IPS DF 19.7 (cell line): ENCODE data around the gene GALNS.

ENCODE experiments used
- DNase-seq: peaks from one replicate; pipeline ENCODE4 v3.0.0-alpha.2; 2013; ENCODE audit warnings: low read depth, low spot score

Gene GALNS

DNA sequence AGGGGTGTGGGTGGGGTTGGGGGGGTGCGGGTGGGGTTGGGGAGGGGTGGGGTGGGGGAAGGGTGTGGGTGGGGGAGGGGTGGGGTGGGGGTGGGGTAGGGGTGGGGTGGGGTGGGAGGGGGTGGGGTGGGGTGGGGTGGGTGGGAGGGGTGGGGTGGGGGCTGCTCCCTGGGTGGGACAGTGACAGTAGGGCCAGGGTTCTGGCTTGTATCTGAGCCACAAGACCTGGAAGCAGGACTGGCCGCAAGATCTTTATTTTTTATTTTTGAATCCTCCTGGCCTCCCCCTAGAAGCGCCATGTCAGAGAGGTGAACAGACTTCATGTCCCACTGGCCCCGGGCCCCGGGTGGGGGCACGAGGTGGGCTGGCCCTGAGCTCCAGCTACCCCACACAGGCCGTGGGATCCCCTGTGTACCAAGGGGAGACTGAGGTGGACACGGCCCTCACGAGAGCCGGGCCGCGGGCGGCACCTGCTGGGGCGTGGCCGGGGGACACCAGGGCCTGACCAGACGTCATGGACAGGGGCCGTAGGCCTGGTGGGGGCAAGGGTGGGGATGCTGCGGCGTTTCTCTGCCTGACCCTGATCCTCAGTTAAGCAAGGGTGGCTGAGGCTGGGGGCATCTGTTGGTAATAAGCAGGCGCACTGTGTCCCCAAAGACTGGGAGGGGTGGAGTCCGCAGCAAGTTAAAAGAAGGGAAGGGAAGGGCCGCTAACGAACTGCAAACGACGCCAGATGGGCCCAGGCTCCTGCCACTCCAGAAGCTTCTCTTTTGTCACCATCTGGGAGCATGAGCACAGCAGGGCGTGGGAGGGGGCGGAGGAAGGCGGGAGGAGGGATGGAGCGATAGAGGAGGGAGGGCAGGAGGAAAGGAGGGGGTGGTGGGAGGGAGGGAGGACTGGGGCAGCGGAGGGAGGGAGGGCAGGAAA lies 32.0 kb upstream of the GALNS start:
- DNase-seq: no peak

DNA sequence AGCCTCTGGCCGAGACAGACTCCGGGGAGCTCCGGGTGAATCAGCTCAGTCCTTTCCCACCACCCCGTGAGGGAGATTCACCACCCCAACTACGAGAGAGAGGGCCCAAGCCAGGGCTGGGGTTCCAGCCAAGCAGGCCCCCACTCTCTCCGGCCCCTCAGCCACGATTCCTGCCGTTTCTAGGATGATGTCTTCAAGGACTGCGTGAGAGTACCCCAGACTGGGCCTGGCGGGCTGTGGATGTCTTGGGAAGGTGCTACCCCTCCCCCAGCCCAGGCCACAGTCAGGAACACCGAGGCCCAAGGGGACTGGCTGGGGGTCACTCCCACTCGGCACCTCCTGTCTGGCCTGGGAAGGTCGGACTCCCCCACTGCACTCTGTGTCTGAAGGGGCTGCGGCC lies 31.3 kb upstream of the GALNS start:
- DNase-seq: no peak

DNA sequence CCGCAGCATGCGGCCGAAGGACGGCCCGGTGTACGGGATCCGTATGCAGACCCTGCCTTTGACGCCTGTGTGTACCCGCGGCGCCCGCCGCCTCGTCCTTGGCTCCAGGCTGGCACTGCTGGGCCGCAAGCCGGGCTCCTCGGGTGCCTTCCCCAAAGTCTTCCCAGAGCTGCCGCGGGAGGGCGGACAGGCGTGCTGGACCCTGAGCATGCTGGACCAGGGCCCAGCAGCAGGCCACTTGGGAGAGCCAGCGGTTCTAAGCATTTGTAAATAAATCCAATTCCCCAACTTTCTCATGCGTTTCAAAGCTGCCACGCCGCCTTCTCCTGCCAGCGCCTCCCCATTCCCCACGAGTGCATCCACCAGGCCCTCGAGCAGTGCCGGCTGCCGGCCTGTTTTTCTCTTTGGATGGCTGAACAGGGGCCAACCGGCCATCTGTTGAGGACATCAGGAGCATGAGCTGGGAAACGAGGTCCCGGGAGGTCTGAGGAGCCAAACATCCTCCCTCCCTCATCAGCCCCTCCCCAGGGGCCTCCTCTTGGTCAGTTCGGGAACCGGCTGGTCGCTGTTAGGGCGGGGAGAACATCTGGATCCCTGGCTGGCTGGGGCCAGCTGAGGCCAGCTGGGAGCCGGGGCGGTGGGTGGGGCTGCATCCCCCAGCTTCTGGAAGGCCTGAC lies 30.2 kb upstream of the GALNS start:
- DNase-seq: no peak

DNA sequence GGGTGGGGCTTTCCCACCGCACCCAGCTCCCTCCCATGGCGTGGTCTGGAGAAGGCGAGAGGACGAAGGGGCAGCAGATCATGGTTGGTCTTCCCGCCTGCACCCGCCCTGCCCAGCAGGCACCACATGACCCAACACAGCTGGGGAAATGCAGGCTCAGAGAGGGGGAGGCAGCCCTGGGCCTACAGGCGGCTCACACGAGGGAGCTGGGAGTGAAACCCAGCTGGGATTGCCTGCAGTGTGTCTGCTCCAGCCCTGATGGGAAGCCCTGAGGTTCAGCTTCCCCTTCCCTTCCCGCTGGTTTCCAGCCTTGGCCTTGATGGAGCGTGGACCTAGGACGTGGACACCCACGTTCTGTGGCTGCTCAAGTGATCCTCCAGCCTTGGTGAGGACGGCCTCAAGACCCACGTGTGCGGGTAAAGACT lies 29.7 kb upstream of the GALNS start:
- no peak for DNase-seq

DNA sequence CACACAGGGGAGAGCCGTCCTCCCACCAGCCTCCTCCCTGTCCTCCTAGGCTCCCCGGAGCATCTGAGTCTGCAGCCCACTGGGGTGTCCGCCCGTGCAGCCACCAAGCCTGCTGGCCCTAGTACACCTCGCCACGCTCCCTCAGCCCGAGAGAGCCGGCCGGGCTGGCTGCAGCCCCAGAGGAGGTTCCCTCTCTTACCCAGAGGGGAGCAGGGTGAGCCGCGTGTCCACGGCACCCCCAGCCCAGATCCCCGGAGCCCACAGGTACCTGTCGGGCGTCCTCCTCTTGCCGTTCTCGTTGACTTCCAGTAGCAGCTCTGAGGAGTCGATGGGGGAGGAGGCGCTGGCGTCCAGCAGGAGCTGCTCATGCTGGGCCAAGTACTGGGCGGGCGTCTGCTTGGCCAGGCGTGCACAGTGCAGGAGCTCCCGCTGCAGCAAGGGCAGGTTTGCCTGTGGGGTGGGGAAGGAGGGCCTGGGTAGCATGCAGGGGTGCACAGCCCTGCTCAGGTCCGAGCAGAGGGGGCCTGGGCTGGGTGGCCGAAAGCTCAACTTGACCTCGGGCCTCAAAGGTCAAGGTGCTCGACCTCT lies 29.0 kb upstream of the GALNS start:
- no peak for DNase-seq

DNA sequence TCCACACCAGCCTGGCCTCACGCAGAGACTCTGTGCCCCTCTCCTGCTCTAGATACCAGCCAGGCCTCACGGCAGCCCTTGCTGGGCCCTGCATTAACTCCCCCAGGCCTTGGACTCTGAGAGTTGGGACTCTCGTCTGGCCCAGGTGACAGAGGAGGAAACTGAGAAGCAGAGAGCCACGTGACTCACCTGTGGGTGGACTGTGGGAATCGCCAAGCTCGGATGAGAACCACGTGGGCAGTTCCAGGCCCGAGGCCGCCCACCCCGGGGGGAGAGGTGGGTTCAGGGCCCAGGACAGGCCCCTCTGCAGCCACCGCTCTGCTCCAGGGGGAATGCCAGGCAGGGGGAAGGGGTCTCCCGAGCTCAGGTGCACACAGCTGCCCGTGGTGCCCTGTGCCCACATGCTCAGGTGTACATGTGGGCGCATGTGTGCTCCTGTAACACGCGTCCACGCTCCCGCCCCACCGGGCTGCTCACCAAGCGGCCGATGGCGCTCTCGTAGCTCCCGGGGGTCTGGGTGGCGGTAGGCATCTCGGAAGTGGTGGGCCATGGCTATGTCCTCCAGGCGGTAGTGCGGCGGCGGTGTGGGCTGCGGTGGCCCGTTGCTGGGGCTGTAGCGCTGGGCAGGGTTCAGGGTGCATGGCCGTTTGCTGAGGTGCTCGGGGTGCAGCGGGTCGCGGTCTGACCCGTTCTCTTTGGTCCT lies 28.0 kb upstream of the GALNS start:
- DNase-seq: no peak

DNA sequence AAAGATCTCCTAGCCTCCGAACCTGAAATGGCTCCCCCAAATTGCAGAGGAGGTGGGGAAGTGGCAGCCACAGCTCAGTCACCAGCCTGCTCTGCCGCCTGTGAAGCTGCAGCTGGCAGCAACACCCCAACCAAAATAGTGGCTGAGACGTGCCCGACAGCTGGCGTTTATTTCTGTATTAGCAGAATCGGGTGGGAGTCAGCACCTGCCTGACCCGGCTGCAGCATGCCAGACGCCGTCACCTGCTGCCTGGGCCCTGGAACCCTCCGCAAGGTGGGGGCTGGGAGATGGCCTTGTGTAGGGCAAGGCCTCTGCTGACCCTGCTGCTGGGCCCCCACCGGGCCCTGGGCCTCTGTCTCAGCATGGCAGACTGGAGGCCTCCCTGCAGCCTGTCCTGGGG lies 27.2 kb upstream of the GALNS start:
- DNase-seq: no peak

DNA sequence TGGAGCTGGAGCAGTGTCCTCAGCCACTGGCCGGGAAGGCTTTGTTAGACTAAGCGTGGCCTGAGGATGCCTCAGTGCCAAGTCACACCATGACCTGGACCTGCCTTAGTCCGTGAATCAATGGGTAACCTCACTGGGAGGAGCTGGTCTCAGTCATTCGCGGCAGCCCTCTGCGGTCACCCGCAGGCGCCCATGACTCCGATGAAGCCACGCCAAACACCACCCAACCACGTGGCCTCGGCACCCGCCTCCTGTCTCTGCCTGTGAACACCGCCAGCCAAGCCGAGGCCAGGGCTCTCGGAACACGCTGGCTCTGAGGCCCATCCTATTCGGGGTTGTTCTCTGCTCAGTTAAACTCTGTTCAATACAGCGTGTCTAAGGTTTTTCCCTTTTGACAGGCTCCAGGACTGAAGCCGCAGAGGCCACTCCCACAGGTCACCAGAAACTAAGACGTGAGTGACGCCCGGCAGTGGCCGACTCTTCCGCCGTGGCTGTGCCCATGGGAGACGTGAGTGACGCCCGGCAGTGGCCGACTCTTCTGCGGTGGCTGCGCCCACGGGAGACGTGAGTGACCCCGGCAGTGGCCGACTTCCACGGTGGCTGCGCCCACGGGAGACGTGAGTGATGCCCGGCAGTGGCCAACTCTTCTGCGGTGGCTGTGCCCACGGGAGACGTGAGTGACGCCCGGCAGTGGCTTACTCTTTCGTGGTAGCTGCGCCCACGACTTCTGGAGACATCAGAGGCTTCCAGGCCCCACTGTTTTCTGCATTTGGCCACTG lies 26.6 kb upstream of the GALNS start:
- DNase-seq: no peak

DNA sequence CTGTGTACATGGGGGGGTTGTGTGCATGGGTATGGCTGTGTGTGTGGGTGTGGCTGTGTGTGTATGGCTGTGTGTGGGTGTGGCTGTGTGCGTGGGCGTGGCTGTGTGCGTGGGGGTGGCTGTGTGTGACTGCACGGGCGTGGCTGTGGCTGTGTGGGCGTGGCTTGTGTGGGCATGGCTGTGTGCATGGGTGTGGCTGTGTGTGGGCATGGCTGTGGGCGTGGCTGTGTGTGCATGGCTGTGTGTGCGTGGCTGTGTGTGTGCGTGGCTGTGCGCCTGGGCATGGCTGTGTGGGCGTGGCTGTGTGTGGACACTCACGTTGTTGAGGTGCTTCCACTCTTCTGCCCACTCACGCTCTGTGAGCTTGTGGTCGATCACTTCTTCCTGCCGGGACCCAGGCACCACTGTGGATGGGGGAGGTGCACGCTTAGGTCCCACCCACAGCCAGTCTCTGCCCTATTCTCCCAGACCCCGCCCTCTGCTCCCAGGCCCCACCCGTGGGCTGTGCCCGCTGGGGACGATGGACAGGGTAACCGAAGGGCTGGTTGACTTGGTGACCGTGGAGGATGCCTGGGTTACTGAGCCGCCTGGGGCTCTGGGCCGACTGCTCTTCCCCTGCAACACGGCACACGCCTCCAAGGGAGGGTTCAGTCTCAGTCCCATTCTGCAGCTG lies 25.7 kb upstream of the GALNS start:
- DNase-seq: no peak

DNA sequence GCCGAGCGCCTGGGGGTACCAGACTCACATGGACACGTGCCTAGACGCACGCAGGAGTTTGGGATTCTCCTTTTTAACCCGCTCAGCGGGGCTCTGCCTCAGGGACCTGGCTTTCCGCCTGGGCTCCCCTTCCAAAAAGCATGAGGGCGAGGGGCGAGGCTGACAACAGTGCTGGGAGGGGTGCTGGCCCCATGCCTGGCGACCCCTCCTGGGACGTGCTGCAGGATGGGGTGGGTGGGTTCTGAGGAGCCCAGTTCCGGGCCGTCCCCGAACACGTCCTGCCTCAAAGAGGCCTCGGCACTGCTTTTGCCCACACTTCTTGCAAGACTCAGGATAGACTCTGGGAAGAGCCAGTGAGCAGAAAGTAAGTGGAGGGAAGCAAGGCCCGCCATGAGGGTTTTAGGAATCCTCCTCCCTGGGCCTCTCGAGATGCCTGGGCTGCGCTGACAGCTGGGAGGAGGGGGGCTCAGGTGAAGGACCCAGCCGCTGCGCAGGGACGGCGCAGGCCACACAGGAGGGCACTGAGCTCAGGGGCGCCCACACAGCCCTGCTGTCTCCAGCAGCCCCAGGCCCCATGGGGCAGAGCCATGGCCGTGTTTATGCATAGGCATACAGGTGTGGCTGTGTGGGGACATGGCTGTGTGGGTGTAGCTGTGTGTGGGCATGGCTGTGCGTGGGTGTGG lies 25.1 kb upstream of the GALNS start:
- no peak for DNase-seq

DNA sequence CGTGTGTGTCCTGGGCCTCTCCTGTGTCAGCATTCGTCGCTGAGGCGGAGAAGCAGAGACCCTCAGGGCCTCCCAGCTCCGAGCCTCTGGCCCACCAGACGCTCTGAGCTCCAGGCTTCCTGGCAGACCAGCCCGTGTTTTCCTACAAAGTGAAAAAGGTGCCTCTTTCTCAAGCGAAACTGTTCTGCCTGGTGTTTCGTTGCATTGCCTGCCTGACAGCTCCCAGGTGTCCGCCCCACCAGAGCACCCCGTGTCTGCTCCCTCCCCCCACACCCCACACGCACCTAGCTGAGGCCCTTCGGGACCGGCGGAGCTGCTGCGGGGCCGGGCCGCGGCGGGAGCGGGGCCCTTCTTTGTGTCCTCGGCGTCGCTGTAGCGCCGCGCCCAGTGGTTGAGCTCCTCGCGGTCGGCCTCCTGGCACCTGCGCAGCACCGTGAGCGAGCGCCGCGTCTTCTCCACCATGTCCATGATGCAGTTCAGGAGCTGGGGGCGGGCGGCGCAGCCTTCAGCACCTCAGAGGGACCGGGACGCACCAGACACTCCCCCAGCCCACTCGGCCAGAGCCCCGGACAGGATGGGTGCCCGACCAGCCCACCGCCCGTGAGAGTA lies 24.4 kb upstream of the GALNS start:
- DNase-seq: no peak

DNA sequence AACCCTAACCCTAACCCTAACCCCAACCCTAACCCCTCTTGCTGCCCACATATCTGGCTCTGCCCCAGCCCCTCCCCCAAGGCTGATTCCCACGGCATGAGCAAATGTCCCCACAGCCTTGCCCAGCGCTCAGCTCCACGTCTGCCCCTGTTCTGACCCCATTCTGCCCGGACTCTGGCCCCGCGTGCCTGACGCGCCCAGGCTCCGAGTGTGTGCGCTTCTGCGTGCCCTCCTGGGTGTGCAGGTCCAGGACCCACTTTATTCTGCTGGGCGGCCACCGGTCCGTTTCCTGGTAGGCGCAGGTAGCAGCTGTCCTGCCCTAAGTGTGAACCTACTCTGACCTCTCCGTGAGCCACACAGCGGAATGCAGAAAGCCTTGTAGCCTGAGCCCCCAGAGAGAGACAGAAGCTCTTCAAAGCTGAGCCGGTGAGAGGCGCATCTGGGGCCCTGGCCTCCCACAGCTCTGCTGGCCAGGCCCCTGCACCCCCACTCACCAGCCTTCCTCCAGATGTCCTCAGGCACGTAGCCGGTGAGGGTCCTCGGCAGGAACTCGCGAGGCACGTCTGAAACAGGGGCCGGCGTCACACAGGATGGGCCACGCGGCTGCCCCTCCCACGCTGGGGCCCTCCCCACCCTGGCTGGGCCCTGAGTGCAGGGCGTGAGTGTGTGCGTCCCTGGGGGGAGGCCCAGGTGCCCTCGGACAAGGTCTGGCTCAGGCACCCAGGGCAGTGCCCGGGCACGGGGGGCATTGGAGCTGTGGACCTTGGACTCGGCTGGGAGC lies 23.7 kb upstream of the GALNS start:
- DNase-seq: no peak

DNA sequence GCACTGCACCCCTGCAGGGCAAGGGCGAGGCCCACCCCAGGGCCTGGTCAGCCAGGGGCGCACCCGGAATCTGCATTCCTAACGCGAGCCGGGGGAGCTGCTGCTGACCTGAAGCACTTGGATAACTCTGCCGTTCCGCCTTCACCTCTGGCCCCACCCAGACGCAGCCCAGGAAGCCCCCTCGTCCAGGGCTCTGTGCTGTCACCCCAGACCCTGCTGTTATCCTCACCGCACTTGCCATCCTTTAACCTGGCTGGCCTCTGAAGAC lies 23.0 kb upstream of the GALNS start:
- DNase-seq: no peak

DNA sequence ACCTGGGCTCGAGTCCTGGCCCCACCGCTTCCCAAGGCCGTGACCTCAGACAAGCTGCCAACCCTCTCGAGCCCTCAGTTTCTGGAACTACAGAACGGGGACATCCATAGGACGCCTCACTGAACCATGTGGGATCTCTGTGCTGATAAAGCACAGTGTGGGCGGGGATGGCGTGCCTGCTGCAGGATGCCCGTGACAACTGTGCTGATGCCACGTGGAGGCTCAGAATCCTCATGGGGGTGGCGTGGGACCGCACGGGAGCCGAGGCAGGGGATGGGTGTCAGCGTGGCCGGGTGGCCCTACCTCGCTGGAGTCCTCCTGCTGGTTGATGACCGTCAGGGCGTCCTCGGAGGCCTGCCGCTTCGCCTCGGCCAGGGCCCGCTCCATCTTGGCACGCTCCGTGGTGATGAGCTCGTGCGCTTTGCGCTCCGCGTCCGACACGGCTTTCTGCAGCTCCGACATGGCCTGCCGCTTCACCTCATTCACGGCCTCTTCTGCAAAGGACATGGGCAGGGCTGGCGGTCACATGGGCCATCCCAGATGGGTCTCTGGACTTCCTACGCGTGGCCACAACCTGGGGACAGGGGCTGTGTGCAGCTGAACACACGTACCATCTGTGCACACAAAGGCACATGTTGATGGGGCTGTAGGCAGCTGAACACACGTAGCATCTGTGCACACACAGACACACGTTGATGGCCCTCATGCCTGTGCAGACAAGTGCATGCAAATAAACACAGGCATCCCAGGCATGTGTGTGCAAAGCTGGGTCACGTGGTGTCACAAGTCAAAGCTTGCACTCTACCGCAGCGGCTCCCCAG lies 22.4 kb upstream of the GALNS start:
- DNase-seq: no peak

DNA sequence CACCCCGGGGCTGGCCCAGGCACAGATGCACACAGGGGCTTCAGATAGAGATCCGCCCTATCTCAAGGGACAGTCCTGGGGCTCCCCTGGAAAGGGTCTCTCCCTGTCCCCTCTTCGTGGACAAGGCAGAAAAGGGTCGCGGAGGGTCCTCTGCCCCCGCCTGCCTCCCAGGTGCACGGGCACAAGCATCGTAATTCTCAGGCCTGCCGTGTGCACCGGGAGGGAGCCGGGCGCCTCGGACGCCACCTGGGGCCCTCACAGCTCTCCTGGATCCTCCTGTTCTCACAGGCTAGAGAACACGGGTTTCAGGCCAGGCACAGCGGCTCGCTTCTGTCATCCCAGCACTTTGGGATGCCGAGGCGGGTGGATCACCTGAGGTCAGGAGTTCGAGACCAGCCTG lies 21.6 kb upstream of the GALNS start:
- DNase-seq: no peak

DNA sequence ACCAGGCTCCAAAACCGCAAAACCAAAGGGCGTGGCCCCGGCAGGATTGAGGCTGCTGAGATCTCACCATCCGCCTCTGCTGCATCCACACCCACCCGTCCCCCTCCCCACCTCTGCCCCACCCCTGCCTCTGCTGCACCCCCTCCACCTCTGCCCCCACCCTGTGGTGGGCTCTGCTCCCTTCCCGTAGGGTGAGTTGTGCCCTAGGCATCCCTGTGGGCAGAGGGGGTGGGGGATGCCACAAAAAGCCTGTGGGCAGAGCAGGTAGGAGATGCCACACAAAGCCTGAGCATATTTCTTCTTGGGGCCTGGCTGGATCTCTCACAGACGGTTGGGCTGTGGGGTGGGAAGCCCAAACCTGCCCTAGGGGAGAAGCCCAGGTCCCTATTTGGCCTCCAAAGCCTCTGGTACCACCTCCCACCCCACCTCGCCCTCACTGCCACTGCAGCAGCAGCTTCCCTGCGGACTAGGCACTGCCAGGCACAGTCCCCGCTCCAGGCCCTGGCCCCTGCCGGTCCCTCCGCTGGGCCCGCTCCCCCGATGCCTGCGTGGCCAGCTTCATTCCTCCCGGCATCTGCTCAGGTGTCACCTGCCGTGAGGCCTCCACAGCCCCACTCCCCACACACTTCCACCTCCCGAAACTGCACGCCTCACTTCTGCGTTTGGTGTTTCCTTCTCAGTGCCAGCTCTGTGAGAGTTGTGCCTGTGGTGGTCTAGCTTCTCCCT lies 21.0 kb upstream of the GALNS start:
- no peak for DNase-seq

DNA sequence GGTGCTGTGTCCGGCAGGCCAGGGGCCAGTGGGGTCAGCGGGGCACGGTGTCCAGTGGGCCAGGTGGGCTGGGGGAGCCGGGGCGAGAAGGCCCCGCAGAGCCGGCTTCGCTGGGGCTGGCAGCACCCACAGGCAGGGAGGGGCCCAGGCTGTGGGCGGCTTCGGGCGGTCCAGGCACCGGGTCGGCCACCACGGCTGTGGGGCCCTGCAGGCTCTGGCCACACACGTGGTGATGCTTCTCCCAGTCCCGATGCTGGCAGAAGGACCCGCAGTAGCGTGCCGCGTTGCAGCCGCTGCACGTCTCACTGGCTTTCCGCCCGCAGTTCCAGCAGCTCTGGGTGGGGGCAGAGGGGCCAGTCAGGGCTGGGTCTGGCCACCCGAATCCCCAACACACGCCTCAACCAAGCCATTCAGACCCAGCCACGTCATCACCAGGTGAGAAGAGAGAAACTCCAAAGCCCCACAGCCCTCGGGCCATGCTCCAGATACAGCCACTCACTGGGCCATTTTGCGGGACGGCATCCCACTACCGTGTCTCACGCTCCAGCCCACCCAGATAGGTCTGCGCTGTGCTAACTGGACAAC lies 20.3 kb upstream of the GALNS start:
- no peak for DNase-seq
